ENCODE measurements around the gene PLA2G6.

- no peak for TF ChIP-seq POLR2A (IDR thresholded peaks at IDR 0.05)
- TF ChIP-seq CTCF (IDR thresholded peaks at IDR 0.05), result no peak
Measured at GRCh38 chr22:38228326-38228872, 46.8 kb upstream of the PLA2G6 start.
